Measurements from ENCODE around the gene CDX1. TPM values are rescaled to one million over a fixed set of nuclear protein-coding genes. Genes with fewer than 3 reads are reported as not detected.

CDX1 gene
- total RNA-seq, 1 experiment from 2014 or later: not detected

DNA sequence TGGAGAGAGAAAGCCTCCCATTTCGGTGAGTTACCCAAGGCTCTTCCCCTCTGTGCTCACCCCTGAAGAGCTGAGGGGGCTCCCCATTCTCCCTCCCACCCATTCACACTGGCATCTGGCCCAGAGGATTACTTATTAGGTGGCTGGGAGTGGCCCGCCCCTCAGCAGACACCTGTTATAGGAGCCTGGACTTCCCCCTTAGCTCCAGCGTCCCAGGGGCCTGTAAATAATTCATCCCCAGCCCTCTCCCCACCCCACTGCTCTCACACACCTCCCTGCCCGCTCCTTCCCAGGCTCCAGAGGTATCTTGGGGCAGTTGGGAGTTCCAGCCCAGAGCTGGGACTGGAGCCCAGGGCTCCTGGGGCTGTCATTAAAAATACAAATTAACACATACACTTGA lies 11.7 kb downstream of the CDX1 start:
- Mint-ChIP-seq H3K4me3 (ENCODE audit: unreplicated experiment) (no peak overlapping the region), H3K36me3 (ENCODE audit: insufficient read depth, unreplicated experiment) (no peaks in the 10 kb centered on the region), H3K27ac (ENCODE audit: low read depth, unreplicated experiment) (no peak overlapping the region), H3K4me1 (ENCODE audit: insufficient read depth, unreplicated experiment) (peaks cover 13% of the 10 kb centered on the region), H3K9me3 (ENCODE audit: unreplicated experiment) (no peaks in the 10 kb centered on the region), H3K27me3 (ENCODE audit: insufficient read depth, unreplicated experiment) (no peaks in the 10 kb centered on the region)
- ChIA-PET CTCF (interaction anchor here (0.6 to 1.4 kb wide), 5 partner anchors 10 to 260 kb away, joined by 3 to 8 read pairs (median 4); no protein-coding TSS in a partner anchor), POLR2A (interaction anchor here (0.6 kb wide), 1 partner anchor 948 kb away, joined by 3 read pairs; no protein-coding TSS in a partner anchor)
- BruUV-seq (replicated peaks): no TSS peak
- no peak for DNase-seq (ENCODE audit: unreplicated experiment)
- intact Hi-C loops (cut with micrococcal nuclease): no loop called here
- TF ChIP-seq, protein P1, sequence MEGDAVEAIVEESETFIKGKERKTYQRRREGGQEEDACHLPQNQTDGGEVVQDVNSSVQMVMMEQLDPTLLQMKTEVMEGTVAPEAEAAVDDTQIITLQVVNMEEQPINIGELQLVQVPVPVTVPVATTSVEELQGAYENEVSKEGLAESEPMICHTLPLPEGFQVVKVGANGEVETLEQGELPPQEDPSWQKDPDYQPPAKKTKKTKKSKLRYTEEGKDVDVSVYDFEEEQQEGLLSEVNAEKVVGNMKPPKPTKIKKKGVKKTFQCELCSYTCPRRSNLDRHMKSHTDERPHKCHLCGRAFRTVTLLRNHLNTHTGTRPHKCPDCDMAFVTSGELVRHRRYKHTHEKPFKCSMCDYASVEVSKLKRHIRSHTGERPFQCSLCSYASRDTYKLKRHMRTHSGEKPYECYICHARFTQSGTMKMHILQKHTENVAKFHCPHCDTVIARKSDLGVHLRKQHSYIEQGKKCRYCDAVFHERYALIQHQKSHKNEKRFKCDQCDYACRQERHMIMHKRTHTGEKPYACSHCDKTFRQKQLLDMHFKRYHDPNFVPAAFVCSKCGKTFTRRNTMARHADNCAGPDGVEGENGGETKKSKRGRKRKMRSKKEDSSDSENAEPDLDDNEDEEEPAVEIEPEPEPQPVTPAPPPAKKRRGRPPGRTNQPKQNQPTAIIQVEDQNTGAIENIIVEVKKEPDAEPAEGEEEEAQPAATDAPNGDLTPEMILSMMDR (IDR thresholded peaks at IDR 0.05; ENCODE audit: unreplicated experiment): no peak

DNA sequence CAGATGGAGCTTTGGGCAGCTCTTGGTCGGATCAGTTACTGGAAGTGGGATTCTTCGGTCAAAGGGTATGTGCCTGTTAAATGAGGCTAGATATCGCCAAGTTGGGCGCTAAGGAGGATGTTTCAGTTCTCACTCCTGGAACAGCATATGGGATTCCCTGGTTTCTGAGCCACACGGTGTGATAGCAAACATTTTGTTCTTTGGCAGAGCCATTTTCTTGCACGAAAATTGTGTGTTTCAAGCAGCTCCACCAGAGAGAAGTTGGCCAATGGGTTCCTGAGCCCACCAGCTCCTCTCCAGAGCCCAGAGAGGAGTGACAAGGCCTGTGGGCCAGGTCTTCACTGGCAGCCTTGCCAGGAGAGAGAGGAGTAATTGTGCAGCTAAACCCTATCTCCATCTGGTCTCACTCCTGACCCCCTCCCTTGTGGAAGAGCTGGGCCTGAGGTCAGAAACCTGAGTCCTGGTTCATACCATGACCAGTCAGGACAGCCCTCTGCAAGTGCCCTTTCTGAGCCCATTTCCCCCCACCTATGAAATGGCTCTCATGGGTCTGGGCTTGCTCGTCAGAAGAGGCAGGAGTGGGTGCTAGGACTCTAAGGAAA lies 12.5 kb downstream of the CDX1 start:
- peaks cover 13% of the 10 kb centered on the region for H3K4me1 Mint-ChIP-seq (ENCODE audit: insufficient read depth, unreplicated experiment)
- CTCF ChIA-PET: interaction anchor here (0.7 to 1.4 kb wide), 5 partner anchors 11 to 172 kb away, joined by 3 to 8 read pairs (median 4); no protein-coding TSS in a partner anchor
- BruUV-seq (replicated peaks): no TSS peak
- TF ChIP-seq, protein P1 (IDR thresholded peaks at IDR 0.05; ENCODE audit: unreplicated experiment): no peak
- no peak overlapping the region for H3K27ac Mint-ChIP-seq (ENCODE audit: low read depth, unreplicated experiment)
- no peaks in the 10 kb centered on the region for H3K9me3 Mint-ChIP-seq (ENCODE audit: unreplicated experiment)
- no peaks in the 10 kb centered on the region for H3K27me3 Mint-ChIP-seq (ENCODE audit: insufficient read depth, unreplicated experiment)
- intact Hi-C loops (cut with micrococcal nuclease): no loop called here
- DNase-seq (ENCODE audit: unreplicated experiment): no peak
- no peak overlapping the region for H3K4me3 Mint-ChIP-seq (ENCODE audit: unreplicated experiment)
- POLR2A ChIA-PET: interaction anchor here (0.6 kb wide), 1 partner anchor 947 kb away, joined by 3 read pairs; no protein-coding TSS in a partner anchor
- H3K36me3 Mint-ChIP-seq (ENCODE audit: insufficient read depth, unreplicated experiment): no peaks in the 10 kb centered on the region

DNA sequence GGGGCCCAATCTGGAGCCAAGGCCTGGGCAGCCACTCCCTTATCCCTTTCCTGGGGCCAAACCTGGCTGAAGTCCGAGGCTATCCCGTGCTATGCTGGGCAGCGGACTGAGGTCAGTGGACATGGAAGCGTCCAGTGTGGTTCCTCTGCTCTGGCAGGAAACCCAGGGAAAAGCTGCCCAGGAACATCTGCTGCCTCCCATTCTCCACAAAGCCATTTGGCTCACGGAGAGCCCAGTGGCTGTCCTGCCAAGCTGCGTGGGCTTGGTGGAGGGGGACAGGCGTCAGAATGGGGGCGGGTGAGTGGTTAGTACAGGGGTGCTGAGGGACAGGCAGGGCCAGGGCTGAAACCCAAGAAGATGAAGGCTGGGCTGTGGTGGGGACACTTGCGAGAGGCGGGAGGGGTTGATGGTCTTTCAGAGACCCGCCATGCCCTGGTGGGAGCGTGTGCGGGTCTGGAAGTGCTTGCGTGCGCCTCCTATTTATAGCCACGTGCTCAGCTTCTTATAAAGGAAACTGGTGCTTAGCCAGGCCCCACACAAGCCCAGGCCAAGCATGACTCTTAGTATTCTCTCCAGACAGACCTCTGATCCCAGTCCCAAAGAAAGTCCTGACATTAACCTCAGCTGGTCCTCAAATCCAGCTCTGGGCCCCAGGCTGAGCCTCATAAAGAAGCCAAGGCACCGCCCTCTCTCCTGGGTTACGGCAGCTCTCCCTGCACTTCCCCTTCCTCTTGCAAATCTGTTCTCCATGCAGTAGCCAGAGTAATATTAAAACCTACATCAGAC lies 13.9 kb downstream of the CDX1 start:
- H3K36me3 Mint-ChIP-seq (ENCODE audit: insufficient read depth, unreplicated experiment): no peaks in the 10 kb centered on the region
- TF ChIP-seq, protein P1 (IDR thresholded peaks at IDR 0.05; ENCODE audit: unreplicated experiment): no peak
- BruUV-seq (replicated peaks): no TSS peak
- ChIA-PET POLR2A (no interaction called here), CTCF (interaction anchor here (0.5 to 1.0 kb wide), 4 partner anchors 18 to 270 kb away, joined by 3 to 4 read pairs (median 3); no protein-coding TSS in a partner anchor)
- H3K27me3 Mint-ChIP-seq (ENCODE audit: insufficient read depth, unreplicated experiment): no peaks in the 10 kb centered on the region
- H3K4me3 Mint-ChIP-seq (ENCODE audit: unreplicated experiment): no peak overlapping the region
- intact Hi-C loops (cut with micrococcal nuclease): no loop called here
- no peak for DNase-seq (ENCODE audit: unreplicated experiment)
- peaks cover 13% of the 10 kb centered on the region for H3K4me1 Mint-ChIP-seq (ENCODE audit: insufficient read depth, unreplicated experiment)
- no peaks in the 10 kb centered on the region for H3K9me3 Mint-ChIP-seq (ENCODE audit: unreplicated experiment)
- peak overlapping the region; percentile 25 for H3K27ac Mint-ChIP-seq (ENCODE audit: low read depth, unreplicated experiment)

DNA sequence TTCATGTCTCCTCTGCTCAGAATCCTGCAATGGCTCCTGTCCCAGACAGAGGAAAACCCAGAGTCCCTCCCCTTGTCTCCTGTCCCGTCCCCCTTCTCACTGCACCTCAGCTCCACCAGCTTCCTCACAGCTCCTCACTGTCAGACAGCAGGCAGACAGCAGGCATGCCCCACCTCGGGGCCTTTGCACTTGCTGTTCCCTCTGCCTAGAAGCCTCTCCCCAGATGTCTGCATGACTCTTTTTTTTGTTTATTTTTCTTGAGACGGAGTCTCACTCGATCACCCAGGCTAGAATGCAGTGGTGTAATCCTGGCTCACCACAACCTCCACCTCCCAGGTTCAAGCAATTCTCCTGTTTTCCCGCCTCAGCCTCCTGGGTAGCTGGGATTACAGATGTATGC lies 14.4 kb downstream of the CDX1 start:
- H3K27me3 Mint-ChIP-seq (ENCODE audit: insufficient read depth, unreplicated experiment): no peaks in the 10 kb centered on the region
- H3K27ac Mint-ChIP-seq (ENCODE audit: low read depth, unreplicated experiment): peak overlapping the region; percentile 25
- ChIA-PET CTCF (interaction anchor here (0.9 kb wide), 1 partner anchor 269 kb away, joined by 3 read pairs; no protein-coding TSS in a partner anchor), POLR2A (no interaction called here)
- intact Hi-C loops (cut with micrococcal nuclease): no loop called here
- no peaks in the 10 kb centered on the region for H3K36me3 Mint-ChIP-seq (ENCODE audit: insufficient read depth, unreplicated experiment)
- peaks cover 13% of the 10 kb centered on the region for H3K4me1 Mint-ChIP-seq (ENCODE audit: insufficient read depth, unreplicated experiment)
- BruUV-seq (replicated peaks): no TSS peak
- peak; percentile 63 for DNase-seq (ENCODE audit: unreplicated experiment)
- TF ChIP-seq, protein P1 (IDR thresholded peaks at IDR 0.05; ENCODE audit: unreplicated experiment): no peak
- H3K9me3 Mint-ChIP-seq (ENCODE audit: unreplicated experiment): no peaks in the 10 kb centered on the region
- H3K4me3 Mint-ChIP-seq (ENCODE audit: unreplicated experiment): no peak overlapping the region

Data from MCF 10A (cell line).